PC-3 (cell line): ENCODE results near the gene LATS2. TPM values are rescaled to one million over a fixed set of nuclear protein-coding genes. Genes with fewer than 3 reads are reported as not detected.

ENCODE experiments used
- ATAC-seq: fragments of 200-7000 bp; cut with Tn5 transposase; 2 replicates; pipeline ENCODE4 v1.9.1; 2020; ENCODE audit warnings: mild to moderate bottlenecking, moderate library complexity
- BruUV-seq: library from RNA; stranded (reverse); fragments of 400-500 nt; replicated peaks from 2 replicates; lab custom pipeline; 2021; lab: Mats Ljungman, UMichigan
- CTCF ChIA-PET: fragments of 300-600 bp; sonication (Branson Sonifier 250); formaldehyde crosslinking; loops from one replicate; lab custom pipeline; 2022; ENCODE audit warnings: antibody characterized with exemption; lab: Charles Lee
- POLR2A ChIA-PET: fragments of 300-600 bp; sonication (Branson Sonifier 250); formaldehyde crosslinking; loops from one replicate; lab custom pipeline; 2022; ENCODE audit warnings: antibody characterized with exemption; ENCODE audit not compliant: unreplicated experiment; lab: Charles Lee
- DNase-seq: peaks from one replicate; pipeline ENCODE4 v3.0.0-alpha.2; 2015
- H2AFZ ChIP-seq: fragments of 300-600 bp; sonication (generic); 2 replicates; pipeline ENCODE4 v1.6.0; 2016; ENCODE audit warnings: antibody characterized with exemption, low read length
- H3F3A ChIP-seq: fragments of 300-600 bp; sonication (generic); one replicate; pipeline ENCODE4 v1.6.0; 2017; ENCODE audit warnings: antibody characterized with exemption, low read length, control low read depth, mild to moderate bottlenecking; ENCODE audit not compliant: unreplicated experiment
- H3K27ac ChIP-seq: fragments of 300-600 bp; sonication (generic); 2 replicates; pipeline ENCODE4 v1.5.1; 2016; ENCODE audit warnings: mild to moderate bottlenecking, low read length
- H3K27me3 ChIP-seq: fragments of 300-600 bp; sonication (generic); 2 replicates; pipeline ENCODE4 v1.6.1; 2016; ENCODE audit warnings: low read length, mixed read lengths
- H3K36me3 ChIP-seq: fragments of 300-600 bp; sonication (generic); 2 replicates; pipeline ENCODE4 v1.6.1; 2016; ENCODE audit warnings: low read depth, mixed run types, low read length, mixed read lengths
- H3K4me1 ChIP-seq: fragments of 300-600 bp; sonication (generic); 2 replicates; pipeline ENCODE4 v1.5.1; 2016; ENCODE audit warnings: low read length; ENCODE audit not compliant: insufficient read depth
- H3K4me2 ChIP-seq: fragments of 300-600 bp; sonication (generic); 2 replicates; pipeline ENCODE4 v1.6.0; 2016; ENCODE audit warnings: low read length
- H3K4me3 ChIP-seq: fragments of 300-600 bp; sonication (generic); 2 replicates; pipeline ENCODE4 v1.5.1; 2016; ENCODE audit warnings: mild to moderate bottlenecking, low read length, mixed read lengths
- H3K79me2 ChIP-seq: fragments of 300-600 bp; sonication (generic); 2 replicates; pipeline ENCODE4 v1.6.1; 2017; ENCODE audit warnings: low read length, mixed read lengths
- H3K9ac ChIP-seq: fragments of 300-600 bp; sonication (generic); 2 replicates; pipeline ENCODE4 v1.6.0; 2016; ENCODE audit warnings: mild to moderate bottlenecking, low read length
- H3K9me2 ChIP-seq: fragments of 300-600 bp; sonication (generic); replicated peaks from 2 replicates; pipeline ENCODE4 v1.6.1; 2016; ENCODE audit warnings: mixed run types, low read length, mixed read lengths
- H3K9me3 ChIP-seq: fragments of 300-600 bp; sonication (generic); 2 replicates; pipeline ENCODE4 v1.6.1; 2016; ENCODE audit warnings: low read length, mixed read lengths
- H4K20me1 ChIP-seq: fragments of 300-600 bp; sonication (generic); 2 replicates; pipeline ENCODE4 v1.6.1; 2016; ENCODE audit warnings: low read length, mixed read lengths
- CTCF ChIP-seq: fragments of 300-600 bp; sonication (generic); conservative IDR thresholded peaks from 2 replicates; pipeline ENCODE4 v1.5.1; 2017; ENCODE audit warnings: antibody characterized with exemption, low read depth, mild to moderate bottlenecking, low read length
- EZH2 ChIP-seq: fragments of 300-600 bp; sonication (generic); IDR thresholded peaks from one replicate; pipeline ENCODE4 v1.6.1; 2017; ENCODE audit warnings: antibody characterized with exemption, mild to moderate bottlenecking, low read length; ENCODE audit not compliant: unreplicated experiment
- EZH2phosphoT487 ChIP-seq: fragments of 300-600 bp; sonication (generic); IDR thresholded peaks from 2 replicates; pipeline ENCODE4 v1.6.1; 2018; ENCODE audit warnings: mild to moderate bottlenecking, antibody characterized with exemption, low read length, borderline replicate concordance
- intact Hi-C: fragments of 100-400 bp; cut with micrococcal nuclease; formaldehyde crosslinking; loops from 2 replicates; pipeline ENCODE4 v1.9.0; 2023
- total RNA-seq: library from RNA; depleted of rRNA; stranded (reverse); fragments of >200 nt; gene quantifications from 2 replicates; pipeline ENCODE4 v1.2.3, GENCODE V29; 2014

LATS2 gene
- total RNA-seq, 1 experiment from 2014 or later, result 11.0 TPM

GRCh38 chr13:21077076-21077787 is 15.8 kb upstream of the LATS2 start:
- TF ChIP-seq CTCF (no peak), EZH2 (no peak), EZH2phosphoT487 (no peak)
- POLR2A ChIA-PET, result no interaction called here
- peaks cover 15% of the 10 kb centered on the region; the same call in 1 of the 2 replicates for H3K4me1 ChIP-seq
- DNase-seq (no peak), ATAC-seq (no peak)
- H3K36me3 ChIP-seq, result no peaks in the 10 kb centered on the region
- intact Hi-C loops, result no loop called here
- no TSS peak for BruUV-seq
- no peaks in the 10 kb centered on the region for H4K20me1 ChIP-seq
- no peak overlapping the region for H3K4me2 ChIP-seq
- H3K4me3 ChIP-seq, result no peak overlapping the region
- H3K9me3 ChIP-seq, result no peaks in the 10 kb centered on the region
- H3K27ac ChIP-seq, result no peak overlapping the region
- no peaks in the 10 kb centered on the region for H3F3A ChIP-seq
- no peak overlapping the region for H2AFZ ChIP-seq
- H3K9ac ChIP-seq, result no peak overlapping the region
- no peaks in the 10 kb centered on the region for H3K9me2 ChIP-seq
- no peaks in the 10 kb centered on the region for H3K79me2 ChIP-seq
- no peaks in the 10 kb centered on the region for H3K27me3 ChIP-seq
- CTCF ChIA-PET, result no interaction called here

GRCh38 chr13:21076253-21076652 is 14.9 kb upstream of the LATS2 start:
- H3K36me3 ChIP-seq, result no peaks in the 10 kb centered on the region
- no peak overlapping the region for H3K9ac ChIP-seq
- no TSS peak for BruUV-seq
- H3K79me2 ChIP-seq, result no peaks in the 10 kb centered on the region
- H3F3A ChIP-seq, result no peaks in the 10 kb centered on the region
- H3K4me1 ChIP-seq, result peaks cover 18% of the 10 kb centered on the region; the same call in 1 of the 2 replicates
- H3K4me3 ChIP-seq, result no peak overlapping the region
- H2AFZ ChIP-seq, result no peak overlapping the region
- no peaks in the 10 kb centered on the region for H3K9me2 ChIP-seq
- POLR2A ChIA-PET, result no interaction called here
- TF ChIP-seq CTCF (no peak), EZH2phosphoT487 (no peak), EZH2 (no peak)
- no peak overlapping the region for H3K27ac ChIP-seq
- DNase-seq, result no peak
- no peak overlapping the region for H3K4me2 ChIP-seq
- no peak for ATAC-seq
- CTCF ChIA-PET, result no interaction called here
- H4K20me1 ChIP-seq, result no peaks in the 10 kb centered on the region
- H3K9me3 ChIP-seq, result no peaks in the 10 kb centered on the region
- no peaks in the 10 kb centered on the region for H3K27me3 ChIP-seq
- intact Hi-C loops, result no loop called here
